GM19468 (cell line): Measurements from ENCODE around the gene SLC6A12.

Experiments
- ATAC-seq: cut with Tn5 transposase; IDR thresholded peaks from one replicate; pipeline ENCODE4 v1.9.1; 2021; ENCODE audit warnings: mild to moderate bottlenecking, moderate library complexity, moderate number of reproducible peaks; ENCODE audit not compliant: unreplicated experiment; ENCODE audit errors: extremely low read depth

SLC6A12 gene

DNA sequence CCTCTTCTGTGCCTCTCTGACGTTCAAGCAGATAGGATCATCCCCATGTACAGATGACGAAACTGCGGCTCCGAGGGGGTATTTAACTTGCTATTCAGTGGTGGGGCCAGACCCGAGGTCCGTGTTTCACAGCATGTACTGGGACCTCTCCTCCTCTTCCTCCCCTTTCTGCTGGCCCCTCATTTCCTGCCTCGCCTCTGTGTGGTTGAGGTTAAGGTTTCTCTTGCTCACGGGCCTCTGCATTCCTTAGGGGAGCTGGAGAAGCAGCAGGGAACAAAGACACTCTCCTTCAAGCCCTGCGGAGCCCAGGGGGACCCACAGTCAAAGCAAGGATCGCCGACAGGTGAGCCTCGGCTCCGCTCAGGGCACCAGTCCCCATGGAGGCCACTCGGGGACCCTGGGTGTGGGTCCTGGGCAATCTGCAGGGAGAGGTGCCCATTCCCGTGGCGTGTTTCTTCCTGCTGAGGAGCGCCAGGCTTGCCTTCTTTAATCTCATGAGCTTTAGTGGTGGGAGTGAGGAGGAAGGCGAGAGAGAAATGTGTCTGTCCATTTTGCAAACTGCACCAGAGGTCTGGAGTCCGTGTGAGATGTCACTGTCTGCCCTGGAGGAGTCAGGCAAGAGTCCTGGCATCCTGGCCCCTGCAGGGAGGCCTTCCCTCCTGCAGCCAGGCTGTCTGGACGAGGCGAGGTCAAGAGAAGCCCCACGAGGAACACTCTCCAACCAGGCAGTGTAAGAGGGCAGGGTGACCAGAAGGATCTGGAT lies 45.0 kb downstream of the SLC6A12 start:
- ATAC-seq = no peak

DNA sequence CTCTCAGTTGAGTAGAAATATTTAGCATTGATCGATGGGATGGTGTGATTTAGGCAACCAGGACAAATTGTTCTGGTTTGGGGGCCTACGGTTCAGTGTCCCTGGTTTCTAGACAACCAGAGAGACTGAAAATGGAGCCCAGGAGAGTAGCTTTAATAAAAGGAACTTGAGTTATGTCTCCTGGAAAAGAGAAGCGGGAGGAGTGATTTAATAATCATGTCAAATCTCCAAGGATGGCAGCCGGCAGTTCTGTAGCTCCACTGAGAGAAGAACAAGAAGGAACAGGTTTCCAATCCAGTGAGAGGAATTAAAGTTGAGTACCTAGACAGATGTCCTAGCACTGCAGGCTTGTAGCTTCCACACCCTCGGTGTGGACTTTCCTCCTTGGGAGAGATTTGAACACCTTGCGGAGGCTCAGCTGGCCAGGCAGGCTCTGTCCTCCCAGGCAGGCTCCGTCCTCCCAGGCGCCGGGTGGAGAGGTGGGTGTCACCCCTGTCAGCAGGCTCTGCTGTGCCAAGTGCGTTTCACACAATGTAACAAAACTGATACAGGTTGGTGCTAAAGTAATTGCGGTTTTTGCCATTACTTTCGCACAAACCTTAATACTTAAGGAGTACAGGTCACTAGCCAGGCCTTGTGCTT lies 45.9 kb downstream of the SLC6A12 start:
- no peak for ATAC-seq

DNA sequence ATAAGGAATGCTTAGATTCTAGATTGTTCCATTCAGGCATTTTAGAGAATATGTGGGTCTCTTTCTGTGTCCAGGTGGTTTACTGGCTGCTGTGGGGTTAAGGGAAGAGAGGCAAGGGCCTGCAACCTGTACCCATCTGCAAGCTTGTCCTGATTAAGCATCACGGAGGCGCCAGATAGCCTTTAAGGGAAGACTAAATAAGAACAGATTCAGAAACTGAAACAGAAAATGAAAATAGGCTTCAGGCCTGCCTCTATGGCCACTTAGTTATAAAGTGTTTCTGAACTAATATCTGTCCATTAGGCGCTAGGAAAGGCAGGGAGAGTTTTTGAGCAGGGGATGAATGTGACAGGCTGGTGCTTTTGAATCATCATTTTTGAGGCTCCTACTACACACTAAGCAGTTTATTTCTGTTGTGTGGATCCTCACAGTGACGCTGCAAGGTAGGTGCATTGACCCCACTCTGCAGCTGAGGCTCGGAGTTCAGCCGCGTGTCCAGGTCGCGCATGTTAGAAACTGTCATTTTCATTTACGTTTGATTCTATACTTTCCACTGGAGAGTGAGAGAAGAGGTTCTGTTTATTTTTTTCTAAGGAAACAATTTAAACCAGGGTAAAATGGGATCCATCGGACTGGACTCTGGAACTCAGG lies 47.4 kb downstream of the SLC6A12 start:
- no peak for ATAC-seq

DNA sequence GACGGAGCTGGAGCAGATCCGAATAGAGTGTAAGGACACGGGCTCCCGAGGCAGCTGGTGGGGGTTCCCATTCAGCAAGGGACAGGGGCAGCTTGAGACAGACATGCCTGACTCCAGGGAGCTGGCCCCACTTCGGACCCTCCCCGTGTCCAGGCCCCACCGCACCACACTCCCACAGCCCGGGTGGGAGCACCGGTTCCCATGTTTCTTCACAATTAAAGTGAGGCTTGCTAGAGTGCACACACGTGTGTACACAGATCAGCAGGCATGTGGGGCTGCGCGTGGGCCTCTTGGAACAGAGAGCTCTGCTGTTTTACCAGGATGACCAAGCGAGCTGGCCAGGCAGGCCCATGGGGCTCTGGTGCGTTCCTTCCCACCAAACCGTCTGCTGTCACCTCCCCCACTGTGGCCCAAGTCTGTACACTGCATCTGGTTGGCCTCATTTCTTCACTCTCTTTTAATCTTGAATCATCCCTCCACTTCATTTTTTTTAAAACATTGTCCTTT lies 48.0 kb downstream of the SLC6A12 start:
- no peak for ATAC-seq

DNA sequence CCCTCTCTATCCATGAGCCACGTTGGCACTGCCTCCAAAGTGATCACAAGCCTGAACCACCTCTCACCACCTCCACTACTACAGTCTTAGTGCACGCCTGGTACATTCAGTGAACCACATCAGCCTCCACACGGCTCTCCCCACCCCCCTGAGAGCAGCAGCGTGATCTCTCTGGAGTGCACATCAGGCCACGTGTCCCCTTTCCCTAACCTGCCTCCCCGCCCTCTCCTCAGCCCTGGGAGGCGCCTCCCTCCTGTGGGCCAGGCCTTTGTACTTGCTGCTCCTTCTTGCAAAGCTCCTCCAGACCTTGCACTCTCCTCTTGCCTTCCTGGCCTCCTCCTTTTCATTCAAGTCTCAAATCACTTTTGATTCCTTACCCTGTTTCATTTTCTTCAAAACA lies 49.8 kb downstream of the SLC6A12 start:
- ATAC-seq = no peak

DNA sequence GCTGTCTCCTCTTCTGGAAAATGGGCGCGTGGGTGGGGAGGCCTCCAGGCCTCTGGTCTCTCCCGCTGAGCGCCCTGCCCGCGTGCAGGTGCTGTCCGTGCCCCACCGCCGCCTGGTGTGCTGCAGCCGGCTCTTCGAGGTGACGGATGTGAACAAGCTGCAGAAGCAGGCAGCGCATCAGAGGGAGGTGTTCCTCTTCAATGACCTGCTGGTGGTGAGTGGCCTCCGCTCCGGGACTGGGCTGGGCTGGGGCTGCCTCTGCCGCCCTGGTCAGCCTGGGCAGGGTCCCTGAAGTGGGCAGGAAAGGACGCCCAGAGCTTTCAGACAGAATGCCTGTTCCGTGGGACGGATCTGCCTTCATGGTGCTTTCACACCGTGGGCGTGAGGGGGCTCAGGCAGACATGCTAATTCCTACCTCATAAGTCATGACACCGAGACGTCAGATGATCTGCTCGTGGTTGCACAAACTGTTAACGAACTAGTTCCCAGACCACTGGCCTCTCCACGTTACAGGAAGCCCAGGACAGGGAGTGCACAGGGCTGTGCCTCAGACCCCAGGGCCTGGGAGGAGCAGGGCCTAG lies 50.5 kb downstream of the SLC6A12 start:
- no peak for ATAC-seq

DNA sequence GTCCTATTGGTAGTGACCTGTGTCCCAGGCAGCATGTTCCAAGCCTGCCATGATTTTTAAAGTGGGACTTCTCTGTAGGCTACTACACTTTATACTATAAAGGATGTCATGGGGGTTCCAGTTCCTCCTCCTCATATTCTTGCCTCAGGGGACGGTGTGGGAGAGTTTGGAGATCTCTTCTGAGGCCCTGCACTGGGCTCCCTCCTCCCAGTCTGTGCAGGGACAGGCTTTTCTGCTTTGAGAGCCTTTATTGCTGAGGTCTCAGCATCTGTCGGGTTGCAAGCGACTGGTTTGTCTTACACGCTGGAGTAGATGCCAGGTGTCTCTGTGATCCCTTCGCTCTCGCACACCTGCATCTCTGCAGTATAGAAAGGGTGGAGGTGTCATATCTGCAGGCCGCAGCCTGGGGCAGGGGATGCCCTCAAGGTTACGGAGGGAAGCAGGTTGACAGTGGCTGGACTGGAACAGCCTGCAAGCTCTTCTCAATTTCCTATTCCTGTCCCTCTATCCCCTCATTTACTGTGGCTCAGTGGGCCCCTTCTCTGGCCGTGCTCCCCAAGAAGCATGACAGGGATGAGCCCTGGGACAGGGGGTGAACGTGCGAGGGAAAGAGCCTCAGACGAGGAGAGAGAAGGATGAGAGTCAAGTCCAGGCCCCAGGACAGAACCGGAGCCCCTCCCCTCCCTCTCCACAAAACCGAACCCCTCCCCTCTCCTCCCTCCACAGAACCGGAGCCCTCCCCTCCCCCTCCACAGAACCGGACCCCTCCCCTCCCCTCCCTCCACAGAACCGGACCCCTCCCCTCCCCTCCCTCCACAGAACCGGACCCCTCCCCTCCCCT lies 51.3 kb downstream of the SLC6A12 start:
- no peak for ATAC-seq

DNA sequence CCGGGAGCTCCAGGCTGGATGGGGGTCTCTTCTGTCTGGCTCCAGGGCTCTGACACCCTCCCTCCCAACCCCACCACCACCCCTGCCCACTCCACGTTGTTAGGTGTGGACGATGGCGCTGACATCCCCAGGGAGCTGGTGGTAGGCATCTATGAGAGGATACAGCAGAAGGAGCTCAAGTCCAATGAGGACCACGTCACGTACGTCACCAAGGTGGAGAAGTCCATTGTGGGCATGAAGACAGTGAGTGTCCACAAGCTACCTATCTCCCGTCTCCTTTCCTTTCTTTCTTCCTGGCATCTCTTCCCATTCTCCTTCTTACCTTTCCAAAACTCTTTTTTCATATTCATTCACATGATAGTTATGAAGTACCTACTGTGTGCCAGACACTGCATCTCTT lies 52.1 kb downstream of the SLC6A12 start:
- ATAC-seq = no peak

DNA sequence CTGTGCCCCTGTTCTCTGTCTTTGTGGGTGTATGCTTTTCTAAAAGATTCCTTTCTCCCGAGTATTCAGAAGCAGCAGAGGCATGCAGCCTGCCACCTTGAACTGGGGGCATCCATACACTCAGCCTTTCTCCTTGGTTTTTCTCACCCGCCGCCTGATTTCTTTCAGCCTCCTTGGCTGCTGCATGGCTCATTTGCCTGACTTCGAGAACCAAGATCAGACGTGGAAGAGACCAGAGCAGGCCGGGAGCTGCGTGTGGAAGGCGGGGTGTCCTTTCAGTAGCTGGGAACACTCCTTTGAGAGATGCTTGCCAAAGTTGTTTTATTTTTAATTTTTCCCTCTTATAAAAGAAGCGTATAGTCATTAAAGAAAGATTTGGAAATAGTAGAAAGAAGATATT lies 53.1 kb downstream of the SLC6A12 start:
- no peak for ATAC-seq

DNA sequence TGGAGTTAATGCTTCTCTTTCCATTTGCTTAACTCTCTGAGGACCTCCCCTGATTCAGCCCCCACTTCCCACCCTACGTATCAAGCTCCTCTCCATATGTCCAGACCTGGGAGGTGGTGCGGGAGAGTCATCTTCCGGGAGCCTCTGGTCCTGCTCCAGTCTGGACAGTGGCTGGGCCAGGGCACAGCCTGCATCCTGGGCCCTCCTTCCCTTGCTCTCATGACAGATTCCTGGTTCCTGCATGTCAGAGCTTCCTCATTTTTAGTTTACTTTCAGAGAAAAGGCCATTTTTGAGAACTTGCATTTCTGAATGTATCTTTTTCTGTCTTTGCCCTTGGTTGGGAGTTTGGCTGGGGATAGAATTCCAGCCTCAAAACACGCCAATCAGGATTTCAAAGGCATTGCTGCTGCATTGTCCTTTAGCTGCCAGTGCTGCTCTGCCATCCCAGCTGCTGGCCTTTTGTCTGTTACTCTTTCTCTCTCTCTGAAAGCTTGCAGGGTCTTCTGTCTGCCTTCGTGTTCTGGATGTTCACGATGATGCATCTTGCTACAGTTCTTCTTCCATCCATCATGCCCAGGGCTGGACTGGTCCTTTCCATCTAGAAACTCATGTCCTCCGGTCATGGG lies 54.7 kb downstream of the SLC6A12 start:
- ATAC-seq = no peak

DNA sequence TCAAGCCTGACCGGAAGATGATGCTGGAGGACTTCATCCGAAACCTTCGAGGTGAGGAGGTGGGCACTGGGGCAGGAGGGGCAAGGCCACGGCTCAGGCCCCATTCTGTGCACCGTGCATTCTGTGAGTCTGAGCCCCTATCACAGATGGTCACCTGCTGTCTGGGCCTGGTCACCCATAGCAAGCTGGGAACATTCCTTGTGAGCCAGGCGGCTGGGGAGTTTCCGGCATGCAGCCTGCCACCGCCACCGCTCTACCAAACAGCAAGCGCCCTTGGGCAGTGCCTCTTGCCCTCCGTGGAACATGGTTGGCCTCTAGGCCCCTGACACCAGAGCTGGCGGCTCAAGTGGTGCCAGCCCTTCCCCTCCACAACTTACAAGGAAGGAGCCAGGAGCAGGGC lies 56.3 kb downstream of the SLC6A12 start:
- no peak for ATAC-seq

DNA sequence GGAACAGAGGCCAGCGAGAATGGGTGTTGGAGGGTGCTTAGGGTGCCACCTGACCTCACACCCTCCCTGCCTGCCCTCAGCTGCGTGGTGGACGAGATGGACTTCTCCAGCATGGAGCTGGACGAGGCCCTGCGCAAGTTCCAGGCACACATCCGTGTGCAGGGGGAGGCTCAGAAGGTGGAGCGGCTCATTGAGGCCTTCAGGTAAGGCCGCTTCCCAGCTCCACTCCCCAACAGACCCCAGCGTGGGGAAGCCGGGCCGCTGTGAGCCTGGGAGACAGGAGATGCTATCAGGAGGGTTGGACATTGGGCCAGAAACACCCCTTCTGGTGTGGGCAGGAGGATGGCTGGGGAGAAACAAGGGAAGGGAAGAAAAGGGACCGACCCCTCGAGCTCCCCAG lies 57.0 kb downstream of the SLC6A12 start:
- ATAC-seq = no peak

DNA sequence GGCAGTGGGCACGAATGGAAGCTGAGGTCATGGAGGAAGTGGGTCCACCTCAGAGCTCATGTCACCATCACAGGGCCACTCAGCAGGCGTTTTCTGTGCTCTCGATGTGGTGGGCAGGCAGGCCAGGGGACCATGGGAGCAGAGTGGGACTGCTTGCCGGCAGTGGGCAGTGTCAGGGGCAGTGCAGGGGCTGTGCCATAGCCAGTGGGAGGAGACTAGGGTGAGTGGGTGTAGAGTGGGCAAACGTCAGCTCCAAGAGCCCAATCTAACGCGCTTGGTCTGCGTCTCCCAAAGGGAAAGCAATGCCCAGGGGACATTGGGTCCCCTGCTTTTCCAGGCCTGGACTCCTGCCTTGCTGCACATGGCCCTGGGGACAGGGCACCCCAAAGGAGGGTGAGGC lies 58.3 kb downstream of the SLC6A12 start:
- ATAC-seq = no peak

DNA sequence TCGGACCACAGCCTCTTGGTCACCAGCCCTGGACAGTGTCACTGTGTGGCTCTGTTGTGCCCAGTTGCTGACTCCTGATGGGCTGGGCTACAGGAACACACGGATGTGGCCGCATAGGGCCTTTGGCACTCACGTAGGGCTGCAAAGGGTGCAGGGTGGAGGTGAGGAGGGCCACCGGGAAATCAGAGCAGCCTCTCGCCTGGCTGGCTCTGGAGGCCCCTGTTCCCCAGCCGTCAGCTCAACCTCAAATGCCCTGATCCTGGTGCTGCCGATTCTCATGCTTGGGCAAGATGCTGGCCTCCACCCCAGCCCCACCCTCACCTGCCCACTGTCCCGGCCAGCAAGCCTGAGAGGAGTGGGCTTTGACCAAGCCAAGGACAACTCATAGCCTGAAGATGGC lies 59.0 kb downstream of the SLC6A12 start:
- no peak for ATAC-seq

DNA sequence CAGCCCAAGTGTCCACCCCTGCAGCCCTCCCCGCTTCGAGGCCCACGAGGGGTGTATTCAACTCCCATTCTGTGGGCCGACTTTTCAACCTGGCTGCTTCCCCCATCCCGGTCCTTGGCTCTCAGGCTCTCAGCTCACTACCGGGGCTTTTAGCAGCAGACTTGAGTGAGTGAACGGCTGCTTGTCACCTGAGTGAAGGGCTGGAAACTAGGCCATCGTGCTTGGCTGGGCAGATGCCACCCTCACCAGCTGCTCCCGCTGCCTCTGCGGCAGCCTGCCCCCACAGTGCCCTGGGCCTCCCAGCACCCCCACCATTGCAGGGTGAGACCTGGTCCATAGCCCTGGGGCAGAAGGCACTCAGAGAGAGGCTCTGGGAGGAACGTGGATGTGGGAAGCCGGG lies 59.9 kb downstream of the SLC6A12 start:
- ATAC-seq = no peak

DNA sequence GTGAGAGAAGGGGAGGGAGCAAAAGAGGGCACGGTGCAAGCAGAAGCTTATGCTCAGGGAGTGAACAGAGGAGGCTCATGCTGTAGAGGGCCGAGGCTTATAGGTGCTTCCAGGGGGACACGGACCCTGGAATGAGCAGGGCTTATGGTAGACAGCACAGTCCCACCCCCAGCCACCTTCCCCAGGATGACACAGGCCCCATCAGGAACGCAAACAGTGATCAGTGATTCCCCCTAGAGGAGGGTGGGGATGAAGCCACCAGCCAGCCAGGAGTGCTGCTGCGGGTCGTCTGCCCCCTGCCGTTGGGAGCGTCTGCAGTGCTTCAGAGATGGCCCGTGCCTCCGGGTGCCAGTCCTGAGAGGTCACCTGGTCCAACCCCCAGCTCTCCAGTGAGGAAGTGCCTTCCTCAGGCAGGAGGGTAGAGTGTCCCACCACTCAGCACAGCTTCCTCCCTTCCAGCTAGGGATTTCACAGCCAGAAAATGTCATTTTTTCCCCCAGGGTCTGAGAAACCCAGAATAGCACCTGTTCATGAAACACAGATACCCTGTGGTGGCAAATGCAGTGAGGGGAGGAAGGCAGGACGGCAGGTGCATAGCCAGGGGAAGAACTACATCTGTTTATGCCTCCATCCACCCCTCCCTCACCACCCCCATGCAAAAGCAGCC lies 60.7 kb downstream of the SLC6A12 start:
- ATAC-seq = no peak

DNA sequence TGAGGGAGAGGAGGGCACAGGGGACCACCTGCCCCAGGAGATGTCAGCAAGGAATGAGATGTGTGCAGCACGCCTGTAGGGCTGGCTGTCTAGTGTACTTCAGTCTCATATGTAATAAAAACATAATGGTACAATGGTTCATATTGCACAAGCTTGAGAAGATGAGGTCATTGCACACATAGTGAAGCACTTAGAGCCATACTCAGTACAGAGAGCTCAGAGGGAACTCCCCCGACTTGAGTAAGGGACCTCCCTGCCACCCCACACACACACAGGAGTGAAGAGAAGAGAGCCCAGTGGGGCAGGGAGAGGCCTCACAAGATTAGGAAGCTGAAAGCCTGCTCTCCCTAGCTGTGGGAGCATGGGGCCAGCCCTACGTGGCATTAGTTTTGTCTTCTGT lies 61.5 kb downstream of the SLC6A12 start:
- ATAC-seq = no peak

DNA sequence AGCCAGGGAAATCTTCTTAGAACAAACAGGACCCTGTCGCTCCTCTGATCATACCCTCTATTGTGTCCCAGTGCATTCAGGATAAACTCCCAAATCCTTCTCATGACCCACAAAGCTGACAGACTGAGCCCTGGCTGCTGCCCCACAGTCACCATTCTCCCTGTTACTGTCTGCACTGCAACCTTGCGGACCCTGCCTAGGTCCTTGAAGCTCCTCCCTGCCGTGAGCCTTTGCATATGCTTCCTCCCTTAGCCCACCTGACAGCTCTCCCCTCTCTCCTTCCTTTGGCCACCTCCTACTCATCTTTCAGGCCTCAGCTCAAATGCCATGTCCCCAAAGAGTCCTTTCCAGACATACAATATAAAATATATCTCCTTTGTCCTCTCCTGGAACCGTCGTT lies 62.4 kb downstream of the SLC6A12 start:
- no peak for ATAC-seq
